ENCODE data around the gene TOGARAM1. TPM values are rescaled to one million over a fixed set of nuclear protein-coding genes. Genes with fewer than 3 reads are reported as not detected.

Gene TOGARAM1
- 42.3 TPM for total RNA-seq

GRCh38 chr14:44961554-44962333 lies at the start of gene TOGARAM1, which contains the start of gene KLHL28:
Gene TOGARAM1 (plus strand): TSS chr14:44962190. CDS start chr14:44962422, 232 bp downstream.
Gene KLHL28 (minus strand): TSS chr14:44961947. CDS start chr14:44945928, 16,019 bp downstream.
- H3K4me3 ChIP-seq (ENCODE audit: low read length in 3 of 3): peak within 1 kb of the TSS; percentile 73 to 96 (median 92)
- no peaks in the 10 kb centered on the region for H3K27me3 ChIP-seq (ENCODE audit: control insufficient read depth in 3 of 3, insufficient read depth in 3 of 3, low read length in 3 of 3)
- peaks cover 0 to 2% (median 0%) of the 10 kb centered on the region in 3 donors for H3K36me3 ChIP-seq (ENCODE audit: control insufficient read depth in 3 of 3, insufficient read depth in 3 of 3, low read length in 3 of 3)
- H3K9ac ChIP-seq (ENCODE audit: low read depth in 1 of 3, low read length in 3 of 3): peak within 1 kb of the TSS; percentile 68 to 96 (median 95)
- H3K4me1 ChIP-seq (ENCODE audit: control insufficient read depth in 3 of 3, insufficient read depth in 3 of 3, low read length in 3 of 3): peaks cover 17 to 27% (median 24%) of the 10 kb centered on the region in 3 donors
- H3K27ac ChIP-seq (ENCODE audit: low read depth, low read length): peak within 1 kb of the TSS; percentile 77
- no peaks in the 10 kb centered on the region for H3K9me3 ChIP-seq (ENCODE audit: control insufficient read depth in 3 of 3, low read length in 3 of 3)

- Histone ChIP-seq H3K4me1 (ENCODE audit: control insufficient read depth in 3 of 3, insufficient read depth in 3 of 3, low read length in 3 of 3) (peaks cover 0 to 5% (median 0%) of the 10 kb centered on the region in 3 donors), H3K9me3 (ENCODE audit: control insufficient read depth in 3 of 3, low read length in 3 of 3) (no peaks in the 10 kb centered on the region), H3K4me3 (ENCODE audit: low read length in 3 of 3) (peak overlapping the region in 1 of 3 donors; percentile 10), H3K9ac (ENCODE audit: low read depth in 1 of 3, low read length in 3 of 3) (no peak overlapping the region), H3K36me3 (ENCODE audit: control insufficient read depth in 3 of 3, insufficient read depth in 3 of 3, low read length in 3 of 3) (no peaks in the 10 kb centered on the region), H3K27ac (ENCODE audit: low read depth, low read length) (no peak overlapping the region), H3K27me3 (ENCODE audit: control insufficient read depth in 3 of 3, insufficient read depth in 3 of 3, low read length in 3 of 3) (peaks cover 10 to 18% (median 13%) of the 10 kb centered on the region in 3 donors)
These were observed 47.1 kb upstream of the TOGARAM1 start for GRCh38 chr14:44914849-44915248.

DNA sequence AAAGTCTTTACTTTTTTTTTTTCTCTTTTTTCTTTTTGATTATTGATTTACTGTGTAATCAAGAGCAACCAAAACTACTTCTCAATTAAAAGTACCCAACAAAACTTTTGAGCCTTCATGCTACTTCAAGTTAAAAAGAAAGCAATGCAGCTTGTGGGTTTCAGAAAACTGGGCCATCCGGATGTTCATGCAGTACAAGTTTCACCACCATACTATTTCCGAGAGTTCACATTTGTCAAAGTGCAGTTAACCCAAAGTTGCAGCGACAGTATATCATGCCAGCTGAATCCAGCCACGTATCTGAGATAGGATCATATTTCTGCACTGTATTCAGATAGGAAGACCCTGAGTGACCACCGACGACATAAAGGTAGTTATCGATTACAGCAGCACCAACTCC lies 33.2 kb upstream of the TOGARAM1 start:
- Histone ChIP-seq H3K36me3 (ENCODE audit: control insufficient read depth in 3 of 3, insufficient read depth in 3 of 3, low read length in 3 of 3) (peaks cover 0 to 4% (median 0%) of the 10 kb centered on the region in 3 donors), H3K9ac (ENCODE audit: low read depth in 1 of 3, low read length in 3 of 3) (no peak overlapping the region), H3K27me3 (ENCODE audit: control insufficient read depth in 3 of 3, insufficient read depth in 3 of 3, low read length in 3 of 3) (no peaks in the 10 kb centered on the region), H3K27ac (ENCODE audit: low read depth, low read length) (no peak overlapping the region), H3K9me3 (ENCODE audit: control insufficient read depth in 3 of 3, low read length in 3 of 3) (no peaks in the 10 kb centered on the region), H3K4me3 (ENCODE audit: low read length in 3 of 3) (no peak overlapping the region), H3K4me1 (ENCODE audit: control insufficient read depth in 3 of 3, insufficient read depth in 3 of 3, low read length in 3 of 3) (no peaks in the 10 kb centered on the region)

DNA sequence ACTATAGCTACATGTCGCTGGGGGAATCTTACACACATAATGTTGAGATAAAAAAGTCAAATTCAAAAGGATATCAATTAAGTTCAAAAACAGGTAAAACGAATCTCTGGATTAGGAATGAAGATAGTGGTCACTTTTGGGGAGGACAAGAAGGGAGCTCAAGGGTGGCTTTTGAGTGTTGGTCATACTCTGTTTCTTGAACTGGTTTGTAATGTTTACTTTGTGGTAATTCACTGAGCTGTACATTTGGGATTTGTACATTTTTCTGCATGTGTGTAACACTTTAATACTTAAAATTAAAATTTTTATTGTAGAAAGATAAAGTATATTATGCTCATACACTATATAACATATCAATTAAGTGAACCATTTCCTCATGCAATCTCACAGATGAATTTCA lies 26.8 kb upstream of the TOGARAM1 start:
- no peak overlapping the region for H3K27ac ChIP-seq (ENCODE audit: low read depth, low read length)
- H3K9me3 ChIP-seq (ENCODE audit: control insufficient read depth in 3 of 3, low read length in 3 of 3): peaks cover 0 to 2% (median 0%) of the 10 kb centered on the region in 3 donors
- peaks cover 3 to 4% (median 3%) of the 10 kb centered on the region in 3 donors for H3K36me3 ChIP-seq (ENCODE audit: control insufficient read depth in 3 of 3, insufficient read depth in 3 of 3, low read length in 3 of 3)
- no peak overlapping the region for H3K9ac ChIP-seq (ENCODE audit: low read depth in 1 of 3, low read length in 3 of 3)
- no peaks in the 10 kb centered on the region for H3K27me3 ChIP-seq (ENCODE audit: control insufficient read depth in 3 of 3, insufficient read depth in 3 of 3, low read length in 3 of 3)
- no peaks in the 10 kb centered on the region for H3K4me1 ChIP-seq (ENCODE audit: control insufficient read depth in 3 of 3, insufficient read depth in 3 of 3, low read length in 3 of 3)
- no peak overlapping the region for H3K4me3 ChIP-seq (ENCODE audit: low read length in 3 of 3)

GRCh38 chr14:44937547-44937946 lies 24.4 kb upstream of the TOGARAM1 start:
- Histone ChIP-seq H3K4me1 (ENCODE audit: control insufficient read depth in 3 of 3, insufficient read depth in 3 of 3, low read length in 3 of 3) (no peaks in the 10 kb centered on the region), H3K36me3 (ENCODE audit: control insufficient read depth in 3 of 3, insufficient read depth in 3 of 3, low read length in 3 of 3) (peaks cover 3 to 8% (median 7%) of the 10 kb centered on the region in 3 donors), H3K27ac (ENCODE audit: low read depth, low read length) (no peak overlapping the region), H3K9ac (ENCODE audit: low read depth in 1 of 3, low read length in 3 of 3) (no peak overlapping the region), H3K27me3 (ENCODE audit: control insufficient read depth in 3 of 3, insufficient read depth in 3 of 3, low read length in 3 of 3) (no peaks in the 10 kb centered on the region), H3K4me3 (ENCODE audit: low read length in 3 of 3) (no peak overlapping the region), H3K9me3 (ENCODE audit: control insufficient read depth in 3 of 3, low read length in 3 of 3) (peaks cover 0 to 2% (median 0%) of the 10 kb centered on the region in 3 donors)

DNA sequence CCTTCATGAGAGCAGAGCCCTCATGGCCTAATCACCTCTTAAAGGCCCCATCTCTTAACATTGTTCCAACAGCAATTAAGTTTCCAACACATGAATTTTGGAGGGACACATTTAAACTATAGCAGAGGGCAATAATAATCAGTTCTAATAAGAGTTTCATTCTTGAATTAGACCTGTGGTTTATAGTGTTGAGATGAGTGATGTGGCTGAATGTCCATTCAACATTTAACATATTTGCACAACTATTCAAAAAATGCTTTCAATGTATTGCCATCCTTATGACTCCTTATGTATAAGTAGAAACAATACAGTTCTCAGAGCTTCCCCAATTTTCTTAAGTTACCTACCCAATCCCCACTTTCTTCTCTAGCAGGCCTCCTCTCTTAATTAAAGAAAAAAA lies 21.8 kb upstream of the TOGARAM1 start:
- no peaks in the 10 kb centered on the region for H3K27me3 ChIP-seq (ENCODE audit: control insufficient read depth in 3 of 3, insufficient read depth in 3 of 3, low read length in 3 of 3)
- H3K9ac ChIP-seq (ENCODE audit: low read depth in 1 of 3, low read length in 3 of 3): no peak overlapping the region
- H3K4me3 ChIP-seq (ENCODE audit: low read length in 3 of 3): no peak overlapping the region
- H3K27ac ChIP-seq (ENCODE audit: low read depth, low read length): no peak overlapping the region
- peaks cover 0 to 2% (median 0%) of the 10 kb centered on the region in 3 donors for H3K9me3 ChIP-seq (ENCODE audit: control insufficient read depth in 3 of 3, low read length in 3 of 3)
- H3K36me3 ChIP-seq (ENCODE audit: control insufficient read depth in 3 of 3, insufficient read depth in 3 of 3, low read length in 3 of 3): peaks cover 0 to 17% (median 11%) of the 10 kb centered on the region in 3 donors
- H3K4me1 ChIP-seq (ENCODE audit: control insufficient read depth in 3 of 3, insufficient read depth in 3 of 3, low read length in 3 of 3): no peaks in the 10 kb centered on the region

DNA sequence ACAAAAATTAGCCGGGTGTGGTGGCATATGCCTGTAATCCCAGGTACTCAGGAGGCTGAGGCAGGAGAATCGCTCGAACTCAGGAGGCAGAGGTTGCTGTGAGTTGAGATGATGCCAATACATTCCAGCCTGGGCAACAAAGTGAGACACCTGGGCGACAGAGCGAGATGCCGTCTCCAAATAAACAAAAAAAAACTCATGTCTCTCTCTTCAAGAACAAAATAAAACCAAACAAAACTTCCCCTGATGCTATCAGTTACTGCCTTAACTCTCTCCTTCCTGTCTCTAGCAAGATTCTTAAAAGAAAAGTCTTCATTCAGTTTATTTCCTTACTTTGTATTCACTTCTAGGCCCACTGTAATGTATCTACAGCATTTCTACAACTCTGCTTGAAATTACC lies 21.0 kb upstream of the TOGARAM1 start:
- no peaks in the 10 kb centered on the region for H3K27me3 ChIP-seq (ENCODE audit: control insufficient read depth in 3 of 3, insufficient read depth in 3 of 3, low read length in 3 of 3)
- H3K4me3 ChIP-seq (ENCODE audit: low read length in 3 of 3): no peak overlapping the region
- peaks cover 0 to 22% (median 17%) of the 10 kb centered on the region in 3 donors for H3K36me3 ChIP-seq (ENCODE audit: control insufficient read depth in 3 of 3, insufficient read depth in 3 of 3, low read length in 3 of 3)
- peaks cover 0 to 2% (median 0%) of the 10 kb centered on the region in 3 donors for H3K9me3 ChIP-seq (ENCODE audit: control insufficient read depth in 3 of 3, low read length in 3 of 3)
- H3K4me1 ChIP-seq (ENCODE audit: control insufficient read depth in 3 of 3, insufficient read depth in 3 of 3, low read length in 3 of 3): no peaks in the 10 kb centered on the region
- no peak overlapping the region for H3K9ac ChIP-seq (ENCODE audit: low read depth in 1 of 3, low read length in 3 of 3)
- no peak overlapping the region for H3K27ac ChIP-seq (ENCODE audit: low read depth, low read length)

DNA sequence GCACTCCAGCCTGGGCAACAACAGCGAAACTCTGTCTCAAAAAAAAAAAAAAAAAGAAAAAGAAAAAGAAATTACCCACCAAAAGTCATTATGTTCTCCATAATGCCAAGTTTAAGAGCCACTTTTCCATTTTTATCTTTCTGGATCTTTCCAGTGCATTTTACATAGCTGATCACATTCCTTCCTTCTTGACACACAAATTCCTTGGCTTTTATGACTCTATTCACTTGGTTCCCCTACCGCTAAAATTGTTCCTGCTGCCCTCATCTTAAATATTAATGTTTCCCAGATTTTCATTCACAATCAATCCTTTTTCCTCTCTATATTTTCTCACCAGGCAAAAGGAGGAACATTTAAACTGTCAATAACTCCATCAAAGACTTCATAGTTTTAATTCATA lies 20.4 kb upstream of the TOGARAM1 start:
- Histone ChIP-seq H3K27ac (ENCODE audit: low read depth, low read length) (no peak overlapping the region), H3K4me1 (ENCODE audit: control insufficient read depth in 3 of 3, insufficient read depth in 3 of 3, low read length in 3 of 3) (no peaks in the 10 kb centered on the region), H3K36me3 (ENCODE audit: control insufficient read depth in 3 of 3, insufficient read depth in 3 of 3, low read length in 3 of 3) (peaks cover 0 to 22% (median 17%) of the 10 kb centered on the region in 3 donors), H3K27me3 (ENCODE audit: control insufficient read depth in 3 of 3, insufficient read depth in 3 of 3, low read length in 3 of 3) (no peaks in the 10 kb centered on the region), H3K9ac (ENCODE audit: low read depth in 1 of 3, low read length in 3 of 3) (no peak overlapping the region), H3K4me3 (ENCODE audit: low read length in 3 of 3) (no peak overlapping the region), H3K9me3 (ENCODE audit: control insufficient read depth in 3 of 3, low read length in 3 of 3) (peaks cover 0 to 2% (median 0%) of the 10 kb centered on the region in 3 donors)

DNA sequence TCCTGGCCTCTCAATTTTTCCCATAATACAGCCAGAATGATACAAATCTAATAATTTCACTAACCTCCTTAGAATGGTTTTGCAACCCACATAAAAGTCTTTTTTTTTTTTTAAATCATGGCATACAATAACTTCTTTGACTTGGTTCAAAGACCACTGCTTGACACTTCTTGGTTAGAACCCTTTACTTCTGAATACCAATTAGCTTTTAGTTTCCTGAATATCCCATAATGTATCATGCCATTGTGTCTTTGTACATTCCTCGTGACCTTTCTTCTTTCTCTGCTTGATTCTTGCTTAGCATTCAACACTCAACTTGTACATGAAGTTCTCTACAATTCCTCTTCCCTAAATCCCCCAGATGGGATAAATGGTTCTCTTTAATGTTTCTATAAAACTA lies 19.6 kb upstream of the TOGARAM1 start:
- H3K9ac ChIP-seq (ENCODE audit: low read depth in 1 of 3, low read length in 3 of 3): no peak overlapping the region
- peaks cover 0 to 21% (median 20%) of the 10 kb centered on the region in 3 donors for H3K36me3 ChIP-seq (ENCODE audit: control insufficient read depth in 3 of 3, insufficient read depth in 3 of 3, low read length in 3 of 3)
- H3K4me3 ChIP-seq (ENCODE audit: low read length in 3 of 3): no peak overlapping the region

GRCh38 chr14:44944107-44944506 lies 17.9 kb upstream of the TOGARAM1 start:
- Histone ChIP-seq H3K27ac (ENCODE audit: low read depth, low read length) (no peak overlapping the region), H3K36me3 (ENCODE audit: control insufficient read depth in 3 of 3, insufficient read depth in 3 of 3, low read length in 3 of 3) (peaks cover 0 to 20% (median 18%) of the 10 kb centered on the region in 3 donors), H3K4me1 (ENCODE audit: control insufficient read depth in 3 of 3, insufficient read depth in 3 of 3, low read length in 3 of 3) (no peaks in the 10 kb centered on the region), H3K9ac (ENCODE audit: low read depth in 1 of 3, low read length in 3 of 3) (no peak overlapping the region), H3K4me3 (ENCODE audit: low read length in 3 of 3) (no peak overlapping the region), H3K9me3 (ENCODE audit: control insufficient read depth in 3 of 3, low read length in 3 of 3) (no peaks in the 10 kb centered on the region), H3K27me3 (ENCODE audit: control insufficient read depth in 3 of 3, insufficient read depth in 3 of 3, low read length in 3 of 3) (no peaks in the 10 kb centered on the region)

More for the DNA sequence above, 19.6 kb upstream of the TOGARAM1 start:
- Histone ChIP-seq H3K27me3 (ENCODE audit: control insufficient read depth in 3 of 3, insufficient read depth in 3 of 3, low read length in 3 of 3) (no peaks in the 10 kb centered on the region), H3K4me1 (ENCODE audit: control insufficient read depth in 3 of 3, insufficient read depth in 3 of 3, low read length in 3 of 3) (no peaks in the 10 kb centered on the region), H3K9me3 (ENCODE audit: control insufficient read depth in 3 of 3, low read length in 3 of 3) (peaks cover 0 to 2% (median 0%) of the 10 kb centered on the region in 3 donors), H3K27ac (ENCODE audit: low read depth, low read length) (no peak overlapping the region)
